ENCODE results near the gene TBC1D22A. TPM values are rescaled to one million over a fixed set of nuclear protein-coding genes. Genes with fewer than 3 reads are reported as not detected.
A peak's percentile ranks its signal among the peaks of the same experiment; 100 is the strongest.

TBC1D22A gene
- total and polyA plus RNA-seq, 11 donors = 9.4 to 30.7 (median 18.6) TPM

DNA sequence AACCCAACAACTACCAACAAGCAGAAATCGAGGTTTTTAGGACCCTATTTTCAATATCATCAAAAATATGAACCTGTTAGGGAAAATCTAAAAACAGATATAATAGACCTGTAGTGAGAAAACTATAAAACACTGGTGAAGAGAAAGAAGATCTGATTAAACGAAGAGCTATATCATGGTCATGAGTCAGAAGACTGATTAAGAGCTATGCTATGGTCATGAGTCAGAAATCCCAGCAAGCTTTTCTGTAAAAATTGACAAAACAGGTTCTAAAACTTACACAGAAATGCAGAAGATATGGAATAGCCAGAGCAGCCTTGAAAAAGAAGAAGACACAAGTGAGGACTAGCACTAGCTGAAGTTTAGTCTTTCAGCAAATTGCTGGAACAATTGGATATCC lies 345.0 kb downstream of the TBC1D22A start:
- 91 to 95% (median 92%) methylated on average over 2 of the region's 2 CpGs for WGBS, 4 donors
- no peak overlapping the region for H3K4me3 ChIP-seq
- no peaks in the 10 kb centered on the region for H3K9me3 ChIP-seq
- intact Hi-C loops (cut with DNase I) = loop anchor here in 1 of 10 donors (10.0 kb wide), 1 partner anchor 63 kb away; no protein-coding TSS in a partner anchor
- ATAC-seq = no peak
- TF ChIP-seq, protein P1, sequence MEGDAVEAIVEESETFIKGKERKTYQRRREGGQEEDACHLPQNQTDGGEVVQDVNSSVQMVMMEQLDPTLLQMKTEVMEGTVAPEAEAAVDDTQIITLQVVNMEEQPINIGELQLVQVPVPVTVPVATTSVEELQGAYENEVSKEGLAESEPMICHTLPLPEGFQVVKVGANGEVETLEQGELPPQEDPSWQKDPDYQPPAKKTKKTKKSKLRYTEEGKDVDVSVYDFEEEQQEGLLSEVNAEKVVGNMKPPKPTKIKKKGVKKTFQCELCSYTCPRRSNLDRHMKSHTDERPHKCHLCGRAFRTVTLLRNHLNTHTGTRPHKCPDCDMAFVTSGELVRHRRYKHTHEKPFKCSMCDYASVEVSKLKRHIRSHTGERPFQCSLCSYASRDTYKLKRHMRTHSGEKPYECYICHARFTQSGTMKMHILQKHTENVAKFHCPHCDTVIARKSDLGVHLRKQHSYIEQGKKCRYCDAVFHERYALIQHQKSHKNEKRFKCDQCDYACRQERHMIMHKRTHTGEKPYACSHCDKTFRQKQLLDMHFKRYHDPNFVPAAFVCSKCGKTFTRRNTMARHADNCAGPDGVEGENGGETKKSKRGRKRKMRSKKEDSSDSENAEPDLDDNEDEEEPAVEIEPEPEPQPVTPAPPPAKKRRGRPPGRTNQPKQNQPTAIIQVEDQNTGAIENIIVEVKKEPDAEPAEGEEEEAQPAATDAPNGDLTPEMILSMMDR (IDR thresholded peaks at IDR 0.05) = no peak
- no peak for TF ChIP-seq POLR2A (IDR thresholded peaks at IDR 0.05)
- H3K36me3 ChIP-seq = peaks cover 0 to 11% (median 4%) of the 10 kb centered on the region in 9 donors
- DNase-seq = no peak
- H3K4me1 ChIP-seq = no peaks in the 10 kb centered on the region
- no peaks in the 10 kb centered on the region for H3K27me3 ChIP-seq
- H3K27ac ChIP-seq = no peak overlapping the region

DNA sequence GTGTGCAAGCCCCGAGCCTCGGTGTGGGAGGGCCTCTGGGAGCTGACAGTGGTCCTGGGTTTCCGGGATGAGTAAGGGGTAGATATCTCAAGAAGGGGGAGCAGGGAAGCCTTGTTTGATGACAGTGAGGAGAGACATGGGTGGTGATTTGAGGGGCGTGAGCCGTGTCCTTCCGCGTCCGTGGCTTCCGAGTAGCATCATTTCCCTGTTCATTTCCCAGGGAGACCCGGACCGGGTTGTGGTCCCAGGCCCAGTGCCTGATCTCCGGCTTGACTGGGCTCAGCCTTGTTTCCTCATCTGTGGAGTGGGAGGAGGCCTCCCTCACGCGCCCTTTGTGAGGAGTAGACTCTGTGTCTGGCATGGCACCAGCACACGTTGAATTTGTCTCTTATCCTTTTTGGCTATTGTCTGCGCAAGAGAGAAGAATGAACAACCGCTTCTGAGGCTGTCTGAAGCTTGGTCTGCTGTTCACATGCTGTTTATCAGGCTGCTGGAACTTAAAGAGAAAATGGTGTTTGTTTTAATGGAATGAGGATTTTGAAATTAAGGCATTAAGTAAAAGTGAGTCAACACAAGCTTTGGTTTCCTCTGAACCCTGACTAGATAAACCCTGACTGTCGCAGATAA lies 348.5 kb downstream of the TBC1D22A start:
- Histone ChIP-seq H3K4me1 (no peaks in the 10 kb centered on the region), H3K4me3 (no peak overlapping the region), H3K9me3 (no peaks in the 10 kb centered on the region), H3K36me3 (peaks cover 0 to 17% (median 4%) of the 10 kb centered on the region in 9 donors), H3K27ac (no peak overlapping the region), H3K27me3 (no peaks in the 10 kb centered on the region)
- ATAC-seq (peak in 1 of 4 donors; percentile 24), DNase-seq (no peak)
- 80 to 84% (median 80%) methylated on average over 18 of the region's 18 CpGs for WGBS, 4 donors
- intact Hi-C loops (cut with DNase I) = no loop called here
- TF ChIP-seq, protein P1 (IDR thresholded peaks at IDR 0.05) = no peak

DNA sequence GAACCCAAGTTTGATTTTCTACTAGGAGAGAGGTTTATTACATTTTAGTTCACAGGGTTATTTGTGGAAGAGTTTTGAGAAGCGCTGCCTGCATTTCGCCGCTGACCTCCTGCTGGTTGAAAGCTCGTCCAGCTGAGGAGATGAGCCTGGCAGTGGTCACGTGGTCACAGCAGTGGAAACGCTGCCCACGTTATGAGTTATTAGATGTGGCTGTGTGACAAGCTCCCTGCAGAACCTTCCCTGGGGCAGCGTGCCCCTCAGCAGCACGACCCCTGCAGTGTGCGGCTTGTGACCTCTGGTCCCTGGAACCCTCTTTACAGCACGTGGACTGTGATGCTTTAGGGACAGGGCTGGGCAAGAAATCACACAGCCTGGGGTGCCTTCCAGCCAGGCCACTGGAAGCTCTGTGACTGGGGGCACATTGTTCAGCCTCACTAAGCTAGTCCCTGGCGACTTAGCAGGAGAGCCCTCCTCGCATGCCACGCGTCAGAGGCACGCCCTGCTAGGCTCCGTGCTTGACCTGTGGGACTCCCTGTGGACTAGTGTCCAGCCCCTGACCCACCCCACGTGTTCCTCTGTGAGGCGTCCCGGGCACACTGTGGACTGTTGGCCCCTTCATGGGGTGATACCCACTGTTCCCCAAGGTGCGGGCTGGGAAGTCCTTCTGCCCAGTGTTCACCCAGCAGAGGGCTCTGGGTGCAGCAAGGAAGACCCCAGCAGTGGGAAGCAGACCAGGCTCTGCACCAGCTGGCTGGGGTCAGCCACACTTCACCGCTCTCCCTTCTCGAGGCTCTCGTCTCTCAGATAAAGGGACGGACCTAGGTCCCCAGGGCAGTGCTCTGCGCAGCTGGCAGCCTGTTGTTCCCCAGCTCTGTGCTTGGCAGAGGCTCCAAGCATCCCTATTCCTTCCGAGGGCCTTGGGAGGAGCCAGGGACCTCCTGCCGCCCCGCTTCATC lies 349.5 kb downstream of the TBC1D22A start:
- H3K4me3 ChIP-seq = no peak overlapping the region
- H3K36me3 ChIP-seq = peaks cover 0 to 17% (median 4%) of the 10 kb centered on the region in 9 donors
- H3K4me1 ChIP-seq = no peaks in the 10 kb centered on the region
- H3K9me3 ChIP-seq = no peaks in the 10 kb centered on the region
- ATAC-seq = peak in 2 of 4 donors; percentile 10 to 18
- intact Hi-C loops (cut with DNase I) = no loop called here
- TF ChIP-seq, protein P1 (IDR thresholded peaks at IDR 0.05) = no peak
- no peak for DNase-seq
- no peaks in the 10 kb centered on the region for H3K27me3 ChIP-seq
- WGBS, 4 donors = 91 to 95% (median 93%) methylated on average over 21 to 29 of the region's 29 CpGs
- H3K27ac ChIP-seq = no peak overlapping the region

DNA sequence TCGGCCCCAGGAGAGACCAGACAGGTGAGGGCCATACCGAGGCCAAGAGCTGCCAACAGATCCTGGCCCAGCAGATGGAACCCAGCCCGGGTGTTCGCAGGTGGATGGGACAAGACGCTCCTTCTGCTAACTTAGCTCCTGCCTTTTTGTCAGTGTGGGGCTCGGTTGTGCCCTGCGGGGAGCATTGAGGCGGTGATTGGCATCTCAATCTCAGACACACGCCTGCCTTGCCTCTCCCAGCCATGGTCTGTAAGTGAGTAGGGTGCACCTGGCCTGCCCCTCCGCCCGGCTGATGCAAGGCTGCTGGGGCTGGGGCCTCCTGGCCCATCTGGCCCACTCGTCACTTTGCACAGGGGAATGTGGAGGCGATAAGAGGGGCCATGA lies 350.1 kb downstream of the TBC1D22A start:
- H3K9me3 ChIP-seq = no peaks in the 10 kb centered on the region
- ATAC-seq (no peak), DNase-seq (no peak)
- intact Hi-C loops (cut with DNase I) = no loop called here
- no peak overlapping the region for H3K4me3 ChIP-seq
- H3K27ac ChIP-seq = no peak overlapping the region
- WGBS, 4 donors = 88 to 93% (median 89%) methylated on average over 9 to 13 of the region's 13 CpGs
- H3K27me3 ChIP-seq = no peaks in the 10 kb centered on the region
- peaks cover 0 to 17% (median 4%) of the 10 kb centered on the region in 9 donors for H3K36me3 ChIP-seq
- no peaks in the 10 kb centered on the region for H3K4me1 ChIP-seq
- TF ChIP-seq, protein P1 (IDR thresholded peaks at IDR 0.05) = no peak
- no peak for TF ChIP-seq POLR2A (IDR thresholded peaks at IDR 0.05)

All from heart left ventricle (tissue), 16 donors.